Right cardiac atrium (tissue), 5 donors: ENCODE data around the gene IVL. TPM values are rescaled to one million over a fixed set of nuclear protein-coding genes. Genes with fewer than 3 reads are reported as not detected.

Experiments used
- ATAC-seq, 2 donors: fragments of 200-7000 bp; cut with Tn5 transposase; one replicate each; pipeline versions ENCODE4 v1.8.0 to v1.9.1; 2020; ENCODE audit warnings: moderate library complexity in 2 of 2, mild to moderate bottlenecking in 1 of 2
- DNase-seq, 3 donors: peaks; one replicate each; pipeline ENCODE4 v3.0.0-alpha.2; 2020
- H3K27ac ChIP-seq: one replicate; pipeline ENCODE4 v1.5.1; 2013; ENCODE audit warnings: mild to moderate bottlenecking, low read length, control low read depth, moderate library complexity
- H3K27me3 ChIP-seq: one replicate; pipeline ENCODE4 v1.6.1; 2013; ENCODE audit not compliant: control insufficient read depth, insufficient read depth
- H3K4me1 ChIP-seq: one replicate; pipeline ENCODE4 v1.6.1; 2013; ENCODE audit warnings: low read length; ENCODE audit not compliant: control insufficient read depth, insufficient read depth
- H3K4me3 ChIP-seq: one replicate; pipeline ENCODE4 v1.5.1; 2013; ENCODE audit warnings: low read length, control low read depth
- H3K9me3 ChIP-seq: one replicate; pipeline ENCODE4 v1.6.1; 2013; ENCODE audit warnings: low read length; ENCODE audit not compliant: control insufficient read depth
- WGBS: extraction: QIAGEN DNeasy Blood & Tissue Kit; methylation state at CpG from one replicate; pipeline ENCODE4 v1.1.7; 2013; 5-methylcytosine and 5-hydroxymethylcytosine counted together
- intact Hi-C, 4 donors: fragments of 100-400 bp; cut with DNase I; formaldehyde crosslinking; loops; one replicate each; pipeline versions ENCODE4 v1.11.0 to v1.14.0; 2022 to 2023
- polyA plus RNA-seq: library from polyadenylated mRNA; stranded (reverse); fragments of 200-250 nt; gene quantifications from one replicate; pipeline ENCODE4 v1.2.3, GENCODE V29; 2013
- total RNA-seq, 4 donors: library from RNA; stranded (reverse); fragmentation: NEBNext Ultra II Directional; extraction: Animal tissue kit (Norgen Biotek cat#: 25700); gene quantifications; one replicate each; pipeline ENCODE4 v1.2.1, GENCODE V29; 2021
- donor health status: healthy with polysubstance abuse.
- donor health status: DM: no; HTN: yes; CAD: no.
- donor health status: DM: no; HTN: no; CAD: no.
- donor health status: DM: no; HTN: yes; CAD: no; lungs with severe emphysema.
- donor health status: DM: yes; HTN: yes; CAD: no.

Gene IVL
- total and polyA plus RNA-seq, 5 donors = not detected

GRCh38 chr1:152926091-152926490, 17.7 kb downstream of the IVL start:
- H3K4me3 ChIP-seq = no peak overlapping the region
- WGBS = 69% methylated on average over 3 of the region's 3 CpGs
- no peak for ATAC-seq
- no peaks in the 10 kb centered on the region for H3K4me1 ChIP-seq
- H3K27ac ChIP-seq = no peak overlapping the region
- peaks cover 6% of the 10 kb centered on the region for H3K9me3 ChIP-seq
- intact Hi-C loops = no loop called here
- DNase-seq = no peak
- no peaks in the 10 kb centered on the region for H3K27me3 ChIP-seq

- Histone ChIP-seq H3K4me1 (no peaks in the 10 kb centered on the region), H3K27ac (no peak overlapping the region), H3K4me3 (no peak overlapping the region), H3K27me3 (no peaks in the 10 kb centered on the region), H3K9me3 (peaks cover 6% of the 10 kb centered on the region)
- intact Hi-C loops = no loop called here
- ATAC-seq (no peak), DNase-seq (no peak)
- 90% methylated on average over 3 of the region's 3 CpGs for WGBS
Measured at GRCh38 chr1:152928671-152929070, 20.3 kb downstream of the IVL start.

- no peak for ATAC-seq
- intact Hi-C loops = no loop called here
Measured at GRCh38 chr1:152932170-152932811, 23.9 kb downstream of the IVL start.

GRCh38 chr1:152933196-152933595, 24.9 kb downstream of the IVL start:
- H3K9me3 ChIP-seq = peaks cover 2% of the 10 kb centered on the region
- H3K4me1 ChIP-seq = no peaks in the 10 kb centered on the region
- intact Hi-C loops = no loop called here
- ATAC-seq (no peak), DNase-seq (no peak)
- H3K4me3 ChIP-seq = no peak overlapping the region
- H3K27me3 ChIP-seq = no peaks in the 10 kb centered on the region
- 75% methylated on average over 2 of the region's 2 CpGs for whole genome bisulfite sequencing
- no peak overlapping the region for H3K27ac ChIP-seq

More at GRCh38 chr1:152932170-152932811, 23.9 kb downstream of the IVL start:
- WGBS = 68% methylated on average over 4 of the region's 4 CpGs
- Histone ChIP-seq H3K27ac (no peak overlapping the region), H3K27me3 (no peaks in the 10 kb centered on the region), H3K4me1 (no peaks in the 10 kb centered on the region), H3K4me3 (no peak overlapping the region), H3K9me3 (peaks cover 2% of the 10 kb centered on the region)
- DNase-seq = no peak

- no peak overlapping the region for H3K27ac ChIP-seq
- no peaks in the 10 kb centered on the region for H3K27me3 ChIP-seq
- H3K9me3 ChIP-seq = no peaks in the 10 kb centered on the region
- 79% methylated on average over 1 of the region's 1 CpG for WGBS
- intact Hi-C loops = no loop called here
- ATAC-seq (no peak), DNase-seq (no peak)
- H3K4me1 ChIP-seq = no peaks in the 10 kb centered on the region
- H3K4me3 ChIP-seq = no peak overlapping the region
Measured at GRCh38 chr1:152940614-152941013, 32.3 kb downstream of the IVL start.

GRCh38 chr1:152941037-152941711, 32.8 kb downstream of the IVL start:
- no peaks in the 10 kb centered on the region for H3K9me3 ChIP-seq
- no peak for DNase-seq
- 55% methylated on average over 8 of the region's 8 CpGs for WGBS
- H3K27ac ChIP-seq = no peak overlapping the region
- no peak overlapping the region for H3K4me3 ChIP-seq
- H3K4me1 ChIP-seq = no peaks in the 10 kb centered on the region
- no peaks in the 10 kb centered on the region for H3K27me3 ChIP-seq
- intact Hi-C loops = no loop called here
- ATAC-seq = no peak

GRCh38 chr1:152942161-152942560, 33.8 kb downstream of the IVL start:
- Histone ChIP-seq H3K4me3 (no peak overlapping the region), H3K27ac (no peak overlapping the region), H3K4me1 (no peaks in the 10 kb centered on the region), H3K27me3 (no peaks in the 10 kb centered on the region), H3K9me3 (no peaks in the 10 kb centered on the region)
- intact Hi-C loops = no loop called here
- no peak for DNase-seq
- no peak for ATAC-seq
- 79% methylated on average over 2 of the region's 2 CpGs for WGBS

GRCh38 chr1:152946248-152946647, 37.9 kb downstream of the IVL start:
- Histone ChIP-seq H3K4me3 (no peak overlapping the region), H3K9me3 (no peaks in the 10 kb centered on the region), H3K4me1 (no peaks in the 10 kb centered on the region), H3K27ac (no peak overlapping the region), H3K27me3 (no peaks in the 10 kb centered on the region)
- ATAC-seq = no peak
- DNase-seq = no peak
- 65% methylated on average over 3 of the region's 3 CpGs for WGBS
- intact Hi-C loops = no loop called here

GRCh38 chr1:152946651-152947256, 38.4 kb downstream of the IVL start, which contains the start of gene SPRR5:
Gene SPRR5 (plus strand): TSS chr1:152947206. CDS start chr1:152948555, 1,349 bp downstream.
- Histone ChIP-seq H3K27ac (no peak within 1 kb of the TSS), H3K9me3 (no peaks in the 10 kb centered on the region), H3K4me3 (no peak within 1 kb of the TSS), H3K27me3 (no peaks in the 10 kb centered on the region), H3K4me1 (no peaks in the 10 kb centered on the region)
- ATAC-seq = no peak
- DNase-seq = no peak
- 75% methylated on average over 4 of the region's 4 CpGs for WGBS
- intact Hi-C loops = no loop called here

- H3K4me3 ChIP-seq = no peak overlapping the region
- intact Hi-C loops = no loop called here
- no peaks in the 10 kb centered on the region for H3K4me1 ChIP-seq
- ATAC-seq = no peak
- H3K27me3 ChIP-seq = no peaks in the 10 kb centered on the region
- WGBS = 79% methylated on average over 5 of the region's 5 CpGs
- no peak for DNase-seq
- no peak overlapping the region for H3K27ac ChIP-seq
- no peaks in the 10 kb centered on the region for H3K9me3 ChIP-seq
Measured at GRCh38 chr1:152951711-152952110, 43.4 kb downstream of the IVL start.

- no peaks in the 10 kb centered on the region for H3K9me3 ChIP-seq
- no peaks in the 10 kb centered on the region for H3K4me1 ChIP-seq
- ATAC-seq (no peak), DNase-seq (no peak)
- no peaks in the 10 kb centered on the region for H3K27me3 ChIP-seq
- no peak overlapping the region for H3K4me3 ChIP-seq
- 71% methylated on average over 7 of the region's 7 CpGs for WGBS
- H3K27ac ChIP-seq = no peak overlapping the region
- intact Hi-C loops = no loop called here
Measured at GRCh38 chr1:152953761-152954160, 45.4 kb downstream of the IVL start.
